SK-N-MC (cell line): ENCODE results near the gene H6PD.

ENCODE experiments used
- EZH2 ChIP-seq: fragments of 200-600 bp; sonication (generic); IDR thresholded peaks from one replicate; pipeline ENCODE4 v1.6.1; 2017; ENCODE audit warnings: antibody characterized with exemption
- POLR2AphosphoS5 ChIP-seq: IDR thresholded peaks from 2 replicates; pipeline ENCODE4 v1.6.1; 2012; ENCODE audit warnings: mild to moderate bottlenecking, low read depth, low read length, borderline replicate concordance

DNA sequence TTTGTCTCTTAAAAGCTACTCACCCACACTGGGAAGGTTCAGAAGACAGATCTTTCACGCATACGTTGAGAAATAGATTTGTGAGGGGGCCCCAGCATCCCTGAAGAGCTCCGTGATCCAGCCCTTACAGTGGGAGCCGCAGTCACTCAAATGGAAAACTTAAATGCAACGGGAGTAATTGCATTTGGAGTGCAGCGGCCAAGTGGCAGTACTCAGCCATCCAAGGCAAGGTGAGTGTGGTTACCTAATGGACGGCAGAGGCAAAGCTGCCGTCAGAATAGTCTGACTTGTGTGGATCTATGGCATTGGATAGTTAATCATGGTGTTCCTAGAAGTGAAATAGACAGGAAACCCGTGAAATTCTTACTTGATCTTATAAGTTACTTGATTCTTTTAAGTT is 63.3 kb downstream of the H6PD start:
- TF ChIP-seq EZH2, result no peak
- no peak for TF ChIP-seq POLR2AphosphoS5
